ENCODE results near the gene FUBP3. TPM values are rescaled to one million over a fixed set of nuclear protein-coding genes. Genes with fewer than 3 reads are reported as not detected.
"Not testable (repeated sequence)": the region's sequence is repeated elsewhere in the genome, so short reads cannot be mapped to it uniquely, and the experiment has no call there.

Gene FUBP3
- total RNA-seq, 1 donor from 2014 or later = 36.8 TPM

DNA sequence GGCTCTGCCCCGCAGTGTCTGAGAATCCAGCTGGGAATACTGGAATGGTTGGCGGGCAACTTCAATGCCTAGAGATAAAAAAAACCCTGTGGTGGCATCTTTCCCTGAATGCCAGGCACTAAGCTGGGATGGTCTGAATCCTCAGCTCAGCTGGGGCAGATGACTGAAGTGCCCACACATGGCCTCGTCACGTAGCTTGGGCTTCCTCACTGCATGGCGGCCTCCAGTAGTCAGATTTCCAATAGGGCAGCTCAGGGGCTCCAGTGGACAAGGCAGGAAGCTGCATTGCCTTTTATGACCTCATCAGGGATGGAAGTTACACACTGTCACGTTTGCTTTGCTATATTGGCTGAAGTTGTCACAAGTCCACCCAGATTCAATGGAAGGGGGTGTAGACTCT is 24.3 kb upstream of the FUBP3 start:
- intact Hi-C loops (cut with DNase I) = no loop called here
- no peak for DNase-seq (ENCODE audit: low spot score)

DNA sequence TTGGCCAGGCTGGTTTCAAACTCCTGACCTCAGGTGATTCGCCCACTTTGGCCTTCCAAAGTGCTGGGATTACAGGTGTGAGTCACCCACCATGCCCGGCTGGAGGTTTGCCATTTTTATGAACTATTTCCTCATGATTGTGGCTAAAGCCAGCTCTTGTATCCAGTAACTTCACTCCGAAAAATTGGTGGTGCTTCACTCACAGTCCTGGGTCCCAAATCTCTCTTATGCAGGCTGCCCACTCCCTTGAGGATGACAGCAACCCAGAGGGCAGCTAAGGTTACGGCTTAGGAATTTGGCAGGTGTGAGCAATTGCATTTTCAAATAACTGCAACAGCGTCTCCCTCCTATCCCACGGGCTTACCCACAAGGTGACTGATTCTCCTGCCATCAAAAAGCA is 23.4 kb upstream of the FUBP3 start:
- intact Hi-C loops (cut with DNase I) = no loop called here
- no peak for DNase-seq (ENCODE audit: low spot score)

DNA sequence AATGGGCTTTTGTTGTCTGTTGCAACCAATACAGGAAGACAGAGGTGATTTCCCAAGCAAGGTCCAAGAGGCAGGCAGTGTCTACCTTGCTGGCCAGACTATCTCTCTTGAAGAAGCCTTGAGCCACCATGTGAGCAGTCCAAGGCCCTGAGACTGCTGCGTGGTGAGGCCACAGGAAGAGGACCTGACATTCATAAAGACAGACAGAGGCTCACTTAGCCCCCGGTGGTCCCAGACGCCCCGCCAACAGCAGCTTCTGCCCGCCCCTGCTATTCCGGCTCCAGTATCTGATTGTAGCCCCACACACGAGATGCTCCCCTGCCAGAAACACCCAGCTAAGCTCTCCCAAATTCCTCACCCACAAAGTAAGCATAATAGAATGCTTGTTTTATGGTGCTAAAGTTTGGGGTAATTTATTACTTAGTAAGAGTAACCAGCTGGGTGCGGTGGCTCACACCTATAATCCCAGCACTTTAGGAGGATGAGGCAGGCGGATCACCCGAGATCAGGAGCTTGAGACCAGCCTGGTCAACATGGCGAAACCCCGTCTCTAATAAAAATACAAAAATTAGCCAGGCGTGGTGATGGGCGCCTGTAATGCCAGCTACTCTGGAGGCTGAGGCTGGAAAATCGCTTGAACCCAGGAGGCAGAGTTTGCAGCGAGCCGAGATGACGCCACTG is 22.8 kb upstream of the FUBP3 start:
- intact Hi-C loops (cut with DNase I) = no loop called here
- no peak for DNase-seq (ENCODE audit: low spot score)

DNA sequence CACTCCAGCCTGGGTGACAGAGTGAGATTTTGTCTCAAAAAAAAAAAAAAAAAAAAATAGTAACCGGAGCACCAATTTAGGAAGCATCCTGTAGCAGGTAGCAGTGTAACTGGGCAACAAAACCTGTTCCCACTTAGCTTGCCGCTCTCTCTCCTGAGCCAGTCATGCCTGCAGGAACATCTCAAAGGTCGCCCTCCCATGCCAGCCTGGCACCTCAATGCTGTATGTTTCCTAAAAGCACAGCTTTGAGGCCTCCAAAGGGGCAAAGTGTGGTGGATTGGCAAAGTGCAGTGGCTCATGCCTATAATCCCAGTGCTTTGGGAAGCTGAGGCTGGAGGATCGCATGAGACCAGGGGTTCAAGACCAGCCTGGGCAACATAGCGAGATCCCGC is 22.3 kb upstream of the FUBP3 start:
- intact Hi-C loops (cut with DNase I) = no loop called here
- no peak for DNase-seq (ENCODE audit: low spot score)

DNA sequence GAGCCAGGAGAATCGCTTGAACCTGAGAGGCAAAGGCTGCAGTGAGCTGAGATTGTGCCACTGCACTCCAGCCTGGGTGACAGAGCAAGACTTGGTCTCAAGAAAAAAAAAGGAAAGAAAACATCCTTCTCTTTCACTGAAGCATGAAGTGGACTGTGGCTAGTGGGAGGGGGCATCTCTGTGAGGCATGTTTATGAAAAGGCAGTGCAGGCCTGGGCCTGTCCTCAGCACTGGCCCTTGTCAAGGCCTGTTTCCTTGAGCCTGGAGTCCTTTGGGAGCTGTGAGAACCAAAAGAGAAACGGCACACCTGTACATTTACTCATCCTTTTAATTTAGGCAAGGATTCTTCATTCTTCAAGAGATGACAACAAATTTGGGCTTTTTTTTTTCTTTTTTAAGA is 18.3 kb upstream of the FUBP3 start:
- no peak for DNase-seq (ENCODE audit: low spot score)
- intact Hi-C loops (cut with DNase I) = no loop called here

DNA sequence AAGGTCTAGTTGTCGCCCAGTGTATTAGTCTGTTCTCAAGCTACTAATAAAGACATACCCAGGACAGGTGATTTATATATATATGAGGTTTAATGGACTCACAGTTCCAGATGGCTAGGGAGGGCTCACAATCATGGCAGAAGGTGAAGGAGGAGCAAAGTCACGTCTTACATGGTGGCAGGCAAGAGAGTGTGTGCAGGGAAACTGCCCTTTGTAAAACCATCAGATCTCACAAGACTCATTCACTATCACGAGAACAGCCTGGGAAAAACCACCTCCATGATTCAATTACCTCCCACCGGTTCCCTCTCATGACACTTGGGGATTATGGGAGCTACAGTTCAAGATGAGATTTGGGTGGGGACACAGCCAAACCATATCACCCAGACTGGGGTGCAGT is 16.9 kb upstream of the FUBP3 start:
- intact Hi-C loops (cut with DNase I); DNase-seq (ENCODE audit: low spot score): not testable (repeated sequence)

GRCh38 chr9:130563797-130564196 is 15.6 kb upstream of the FUBP3 start:
- no peak for DNase-seq (ENCODE audit: low spot score)
- intact Hi-C loops (cut with DNase I) = no loop called here

DNA sequence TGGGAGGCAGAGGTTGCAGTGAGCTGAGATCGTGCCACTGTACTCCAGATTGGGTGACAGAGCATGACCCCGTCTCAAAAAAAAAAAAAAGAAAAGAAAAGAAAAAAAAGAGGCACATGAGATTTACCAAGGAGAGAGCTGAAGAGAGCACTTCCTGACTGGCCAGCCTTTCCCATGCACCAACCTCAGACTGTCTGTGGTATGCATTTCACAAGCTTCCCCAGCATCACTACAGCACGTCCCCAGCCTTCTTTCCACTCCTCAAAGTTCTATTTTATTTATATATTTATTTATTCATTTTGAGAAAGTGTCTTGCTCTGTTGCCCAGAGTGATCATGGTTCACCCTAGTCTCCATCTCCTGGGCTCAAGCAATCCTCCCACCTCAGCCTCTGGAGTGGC is 13.6 kb upstream of the FUBP3 start:
- intact Hi-C loops (cut with DNase I) = no loop called here
- no peak for DNase-seq (ENCODE audit: low spot score)

- intact Hi-C loops (cut with DNase I) = no loop called here
- DNase-seq (ENCODE audit: low spot score) = no peak
These were observed 9.2 kb upstream of the FUBP3 start for GRCh38 chr9:130570208-130570607.

DNA sequence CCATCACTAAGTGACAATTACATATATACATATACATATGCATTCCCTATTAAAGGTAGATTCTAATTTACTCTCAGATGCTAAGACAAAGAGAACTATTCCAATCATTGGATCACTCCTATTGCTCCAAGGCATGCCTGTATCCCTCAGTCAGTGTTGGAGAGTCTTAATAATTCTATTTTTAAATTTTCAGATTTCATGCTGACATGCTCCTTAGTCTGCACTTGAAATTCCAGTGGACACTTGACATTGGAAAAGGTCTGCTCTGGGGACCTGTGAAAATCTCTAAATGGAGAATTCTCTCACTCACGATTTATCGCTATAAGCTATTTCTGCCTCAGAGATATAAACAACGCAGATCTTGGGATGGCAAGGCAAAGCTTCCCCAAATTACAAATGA is 3.9 kb upstream of the FUBP3 start:
- DNase-seq (ENCODE audit: low spot score) = no peak
- intact Hi-C loops (cut with DNase I) = loop anchor here (5.0 kb wide), 2 partner anchors 107 to 113 kb away; no protein-coding TSS in a partner anchor

GRCh38 chr9:130576176-130576575 is 3.2 kb upstream of the FUBP3 start:
- no peak for DNase-seq (ENCODE audit: low spot score)
- intact Hi-C loops (cut with DNase I) = loop anchor here (5.0 kb wide), 2 partner anchors 106 to 114 kb away; no protein-coding TSS in a partner anchor

DNA sequence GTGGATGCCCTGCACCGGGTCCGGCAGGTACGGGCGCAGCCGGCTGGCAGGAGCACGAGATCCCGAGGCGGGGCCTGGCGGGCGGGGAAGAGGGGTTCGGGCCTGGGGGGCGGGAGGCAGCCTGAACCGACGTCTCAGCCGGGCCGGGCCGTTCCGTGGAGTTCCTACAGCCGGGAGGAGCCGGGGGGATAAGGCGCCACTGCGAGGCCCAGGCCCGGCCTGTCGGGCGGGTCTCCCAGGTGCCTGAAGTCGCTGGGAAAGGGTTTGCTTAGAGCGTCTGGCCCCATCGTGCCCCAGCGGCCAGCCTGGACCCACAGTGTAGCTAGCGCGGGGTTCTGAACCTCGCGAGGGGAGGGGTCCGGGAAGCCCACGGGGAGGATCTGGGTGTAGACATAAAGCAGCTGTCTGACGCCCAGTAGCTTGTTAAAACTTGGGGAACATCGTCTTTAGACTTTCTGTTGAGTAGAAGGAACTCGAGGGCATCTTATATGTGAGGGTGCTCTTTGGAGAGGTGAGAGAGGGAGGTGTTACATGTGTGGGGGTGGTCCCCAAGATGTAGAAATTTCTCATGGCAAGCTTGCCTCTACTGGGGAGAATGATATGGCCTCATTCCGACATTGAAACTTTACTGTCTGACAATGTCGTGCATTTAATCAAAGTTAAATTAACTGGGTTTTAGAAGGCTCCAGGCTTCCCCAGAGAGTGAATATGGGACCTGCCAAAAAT is 524 bp downstream of the FUBP3 start:
- intact Hi-C loops (cut with DNase I) = loop anchor here (5.0 kb wide), 2 partner anchors 102 to 118 kb away; no protein-coding TSS in a partner anchor

DNA sequence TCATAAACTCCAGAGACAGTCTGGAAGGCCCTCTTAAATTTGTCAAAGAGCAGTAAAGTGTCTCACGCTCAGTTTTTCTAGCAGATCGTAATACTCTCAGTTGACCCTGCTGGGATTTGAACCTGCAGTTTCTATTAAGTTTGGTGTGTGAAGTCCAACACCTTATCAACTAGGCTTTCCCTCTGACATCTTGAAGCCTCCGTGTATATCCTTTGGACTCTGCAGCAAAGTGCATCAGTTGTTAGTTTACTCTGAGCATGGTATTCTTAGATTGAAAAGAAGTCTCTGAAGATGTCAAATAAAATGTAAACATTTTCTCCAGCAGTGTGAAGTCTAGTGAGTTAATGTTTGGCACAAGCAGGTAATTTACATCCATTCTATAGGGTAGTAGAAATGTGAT is 2.4 kb downstream of the FUBP3 start:
- intact Hi-C loops (cut with DNase I) = no loop called here
- DNase-seq (ENCODE audit: low spot score) = no peak

More for the DNA sequence above, 524 bp downstream of the FUBP3 start:
- no peak for DNase-seq (ENCODE audit: low spot score)

DNA sequence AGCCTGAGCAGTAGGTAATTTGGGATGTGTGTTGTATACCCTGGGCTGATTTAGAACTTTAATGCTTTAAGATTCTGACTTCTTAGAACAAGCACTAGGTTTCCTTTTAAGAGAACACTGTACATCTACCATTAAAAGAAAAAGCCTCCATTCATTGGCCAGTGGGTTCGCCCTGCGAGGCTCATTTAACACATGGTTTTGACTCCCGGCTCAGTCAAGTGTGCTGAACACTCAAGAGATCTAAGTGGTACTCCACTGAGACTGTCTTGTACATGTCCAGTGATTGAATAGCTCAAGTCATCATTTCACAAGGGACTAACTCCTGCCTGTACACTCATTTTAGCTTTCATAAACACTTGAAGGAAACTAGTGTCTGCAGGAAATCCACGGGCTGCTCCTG is 3.9 kb downstream of the FUBP3 start:
- intact Hi-C loops (cut with DNase I) = no loop called here
- DNase-seq (ENCODE audit: low spot score) = no peak

GRCh38 chr9:130587921-130588320 is 8.5 kb downstream of the FUBP3 start:
- intact Hi-C loops (cut with DNase I) = no loop called here
- DNase-seq (ENCODE audit: low spot score) = no peak

GRCh38 chr9:130588416-130588815 is 9.0 kb downstream of the FUBP3 start:
- DNase-seq (ENCODE audit: low spot score) = no peak
- intact Hi-C loops (cut with DNase I) = no loop called here

DNA sequence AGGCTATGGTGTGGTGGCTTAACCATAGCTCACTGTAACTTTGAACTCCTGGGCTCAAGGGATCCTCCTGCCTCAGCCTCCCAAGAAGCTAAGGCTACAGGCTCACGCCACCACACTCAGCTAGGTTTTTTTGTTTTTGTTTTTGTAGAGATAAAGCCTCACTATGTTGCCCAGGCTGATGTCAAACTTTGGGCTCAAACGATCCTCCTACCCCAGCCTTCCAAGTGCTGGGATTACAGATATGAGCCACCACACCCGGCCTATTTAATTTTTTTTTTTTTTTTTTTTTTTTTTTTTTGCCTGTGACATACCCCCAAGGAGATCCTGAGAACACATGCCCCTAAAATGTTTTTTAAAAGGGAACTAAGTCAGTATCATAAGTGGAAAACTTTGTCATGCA is 10.4 kb downstream of the FUBP3 start:
- intact Hi-C loops (cut with DNase I) = no loop called here
- no peak for DNase-seq (ENCODE audit: low spot score)

GRCh38 chr9:130590305-130590704 is 10.9 kb downstream of the FUBP3 start:
- intact Hi-C loops (cut with DNase I) = no loop called here
- no peak for DNase-seq (ENCODE audit: low spot score)

GRCh38 chr9:130593020-130593419 is 13.6 kb downstream of the FUBP3 start:
- DNase-seq (ENCODE audit: low spot score) = no peak
- intact Hi-C loops (cut with DNase I) = no loop called here

GRCh38 chr9:130597228-130597627 is 17.9 kb downstream of the FUBP3 start:
- intact Hi-C loops (cut with DNase I) = no loop called here
- DNase-seq (ENCODE audit: low spot score) = no peak

DNA sequence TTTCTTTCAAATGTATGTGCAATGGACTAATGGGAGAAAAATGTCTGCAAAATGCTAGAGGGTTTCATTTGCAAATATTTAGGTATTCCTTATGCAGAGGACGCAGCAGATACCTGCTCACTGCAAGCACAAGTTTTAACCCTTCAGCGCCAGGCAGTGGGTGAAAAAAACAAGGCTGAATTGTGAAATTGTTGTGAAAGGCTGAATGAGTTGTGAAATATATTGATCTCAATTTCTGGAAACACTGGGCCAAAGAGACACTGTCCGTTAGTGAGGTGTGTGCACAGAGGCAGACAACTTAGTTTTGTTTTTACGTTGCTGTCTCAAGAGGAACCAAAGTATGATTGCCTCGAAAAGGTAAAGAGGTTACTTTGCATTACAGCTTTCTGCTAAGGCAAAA is 18.8 kb downstream of the FUBP3 start:
- intact Hi-C loops (cut with DNase I) = no loop called here
- no peak for DNase-seq (ENCODE audit: low spot score)
